Prostate gland (tissue), 2 donors: ENCODE measurements around the gene SNRNP27.

Experiments used
- CTCF ChIP-seq, 4 experiments: fragments of 200-600 bp in 2 of 4; fragments of 450-650 bp in 2 of 4; sonication (generic) in 2 of 4; IDR thresholded peaks; 1 replicate in 3 of 4; 2 replicates in 1 of 4; pipeline ENCODE4 v1.5.1; 2016 to 2019; ENCODE audit warnings: antibody characterized with exemption in 4 of 4, mild to moderate bottlenecking in 2 of 4, moderate library complexity in 2 of 4
- POLR2AphosphoS5 ChIP-seq: sonication (generic); formaldehyde crosslinking; IDR thresholded peaks from one replicate; pipeline ENCODE4 v1.6.1; 2017; ENCODE audit warnings: antibody characterized with exemption

- TF ChIP-seq CTCF (IDR thresholded peaks at IDR 0.05), result no peak
- no peak for TF ChIP-seq POLR2AphosphoS5
Observed at GRCh38 chr2:69933839-69934613, 40.3 kb downstream of the SNRNP27 start.
